Breast epithelium (tissue), 4 donors: ENCODE results near the gene LDLRAD3. TPM values are rescaled to one million over a fixed set of nuclear protein-coding genes. Genes with fewer than 3 reads are reported as not detected.

Experiments
- DNase-seq, 2 donors: peaks; one replicate each; pipeline ENCODE4 v3.0.0-alpha.2; 2019; ENCODE audit warnings: low spot score in 2 of 2
- H3K27ac ChIP-seq, 2 donors: fragments of 200-600 bp; sonication (generic) in 1 of 2; one replicate each; pipeline ENCODE4 v1.5.1; 2016 to 2019; ENCODE audit warnings: mild to moderate bottlenecking in 1 of 2
- H3K27me3 ChIP-seq, 2 donors: fragments of 200-600 bp; sonication (generic) in 1 of 2; one replicate each; pipeline versions ENCODE4 v1.5.1 to v1.6.0; 2017 to 2019; ENCODE audit warnings: control low read depth in 1 of 2, mild to moderate bottlenecking in 1 of 2
- H3K36me3 ChIP-seq: fragments of 200-600 bp; one replicate; pipeline ENCODE4 v1.5.1; 2019
- H3K4me1 ChIP-seq, 2 donors: fragments of 200-600 bp; sonication (generic); one replicate each; pipeline ENCODE4 v1.5.1; 2016 to 2019; ENCODE audit warnings: control low read depth in 1 of 2
- H3K4me3 ChIP-seq, 3 donors: fragments of 200-600 bp; sonication (generic); 1 replicate in 2 of 3; 2 replicates in 1 of 3; pipeline ENCODE4 v1.5.1; 2016 to 2019; ENCODE audit warnings: mild to moderate bottlenecking in 3 of 3, moderate library complexity in 2 of 3
- H3K9me3 ChIP-seq, 2 donors: fragments of 200-600 bp; sonication (generic) in 1 of 2; one replicate each; pipeline ENCODE4 v1.5.1; 2016 to 2019; ENCODE audit warnings: control low read depth in 1 of 2
- CTCF ChIP-seq, 3 donors: fragments of 450-650 bp; IDR thresholded peaks; one replicate each; pipeline ENCODE4 v1.5.1; 2016 to 2017; ENCODE audit warnings: antibody characterized with exemption in 3 of 3, mild to moderate bottlenecking in 3 of 3, moderate library complexity in 3 of 3
- POLR2A ChIP-seq: fragments of 450-650 bp; IDR thresholded peaks from one replicate; pipeline ENCODE4 v1.6.1; 2016; ENCODE audit warnings: antibody characterized with exemption, mild to moderate bottlenecking, moderate library complexity
- POLR2AphosphoS5 ChIP-seq, 3 donors: sonication (generic); formaldehyde crosslinking; IDR thresholded peaks; one replicate each; pipeline ENCODE4 v1.6.1; 2017; ENCODE audit warnings: antibody characterized with exemption in 3 of 3
- intact Hi-C: fragments of 100-400 bp; cut with DNase I; formaldehyde crosslinking; loops from one replicate; pipeline ENCODE4 v1.15.1; 2023; ENCODE audit warnings: low total_unique reads
- total RNA-seq, 3 donors: library from RNA; depleted of rRNA; stranded (reverse); fragments of >200 nt; gene quantifications; one replicate each; pipeline ENCODE4 v1.1.0, GENCODE V29; 2016

The LDLRAD3 gene
- total RNA-seq, 3 donors from 2014 or later, result 20.3 to 45.4 (median 40.6) TPM

GRCh38 chr11:35917676-35918075 is 26.2 kb upstream of the LDLRAD3 start:
- Histone ChIP-seq H3K27ac (peak overlapping the region in 1 of 2 donors; percentile 4), H3K9me3 (no peaks in the 10 kb centered on the region), H3K27me3 (no peaks in the 10 kb centered on the region), H3K4me1 (no peaks in the 10 kb centered on the region), H3K36me3 (no peaks in the 10 kb centered on the region), H3K4me3 (no peak overlapping the region)
- DNase-seq, result no peak
- intact Hi-C loops, result no loop called here
- TF ChIP-seq POLR2A, result no peak
- TF ChIP-seq POLR2AphosphoS5 (IDR thresholded peaks at IDR 0.05), result no peak
- no peak for TF ChIP-seq CTCF (IDR thresholded peaks at IDR 0.05)

GRCh38 chr11:35918716-35919115 is 25.1 kb upstream of the LDLRAD3 start:
- TF ChIP-seq POLR2A (no peak), POLR2AphosphoS5 (IDR thresholded peaks at IDR 0.05) (no peak), CTCF (IDR thresholded peaks at IDR 0.05) (no peak)
- intact Hi-C loops, result no loop called here
- no peaks in the 10 kb centered on the region for H3K9me3 ChIP-seq
- H3K27me3 ChIP-seq, result no peaks in the 10 kb centered on the region
- peak overlapping the region; percentile 61 to 77 for H3K27ac ChIP-seq
- no peak overlapping the region for H3K4me3 ChIP-seq
- H3K36me3 ChIP-seq, result no peaks in the 10 kb centered on the region
- no peak for DNase-seq
- H3K4me1 ChIP-seq, result no peaks in the 10 kb centered on the region

- no peaks in the 10 kb centered on the region for H3K27me3 ChIP-seq
- intact Hi-C loops, result no loop called here
- H3K27ac ChIP-seq, result peak overlapping the region; percentile 61 to 77
- no peak for TF ChIP-seq POLR2A
- no peak for TF ChIP-seq CTCF (IDR thresholded peaks at IDR 0.05)
- no peak for TF ChIP-seq POLR2AphosphoS5 (IDR thresholded peaks at IDR 0.05)
- no peaks in the 10 kb centered on the region for H3K36me3 ChIP-seq
- H3K4me1 ChIP-seq, result no peaks in the 10 kb centered on the region
- no peak overlapping the region for H3K4me3 ChIP-seq
- no peaks in the 10 kb centered on the region for H3K9me3 ChIP-seq
- no peak for DNase-seq
These were observed 24.6 kb upstream of the LDLRAD3 start for GRCh38 chr11:35919244-35919643.

- peak overlapping the region; percentile 40 to 74 for H3K27ac ChIP-seq
- no peak for DNase-seq
- no peak overlapping the region for H3K4me3 ChIP-seq
- H3K27me3 ChIP-seq, result no peaks in the 10 kb centered on the region
- TF ChIP-seq CTCF (IDR thresholded peaks at IDR 0.05) (no peak), POLR2A (no peak), POLR2AphosphoS5 (IDR thresholded peaks at IDR 0.05) (no peak)
- H3K4me1 ChIP-seq, result no peaks in the 10 kb centered on the region
- H3K36me3 ChIP-seq, result no peaks in the 10 kb centered on the region
- intact Hi-C loops, result no loop called here
- H3K9me3 ChIP-seq, result no peaks in the 10 kb centered on the region
These were observed 20.4 kb upstream of the LDLRAD3 start for GRCh38 chr11:35923452-35923851.

- Histone ChIP-seq H3K4me1 (no peaks in the 10 kb centered on the region), H3K27me3 (no peaks in the 10 kb centered on the region), H3K36me3 (no peaks in the 10 kb centered on the region), H3K4me3 (no peak overlapping the region), H3K27ac (no peak overlapping the region), H3K9me3 (no peaks in the 10 kb centered on the region)
- intact Hi-C loops, result no loop called here
- DNase-seq, result no peak
- TF ChIP-seq CTCF (IDR thresholded peaks at IDR 0.05) (no peak), POLR2AphosphoS5 (IDR thresholded peaks at IDR 0.05) (no peak), POLR2A (no peak)
These were observed 19.1 kb upstream of the LDLRAD3 start for GRCh38 chr11:35924811-35925210.
